NCI-H146 treated with DMSO at 0.1 percent for 48 hours (cell line): ENCODE data around the gene SNX15.
A peak's percentile ranks its signal among the peaks of the same experiment; 100 is the strongest.
"Not testable (repeated sequence)": the region's sequence is repeated elsewhere in the genome, so short reads cannot be mapped to it uniquely, and the experiment has no call there.

Source experiments
- DNase-seq: peaks from one replicate; lab custom pipeline; 2025; ENCODE audit not compliant: unreplicated experiment; lab: John Stamatoyannopoulos, UW

Gene SNX15

GRCh38 chr11:65014726-65015227 is 12.5 kb upstream of the SNX15 start:
- no peak for DNase-seq

GRCh38 chr11:65016705-65017104 is 10.5 kb upstream of the SNX15 start:
- no peak for DNase-seq

DNA sequence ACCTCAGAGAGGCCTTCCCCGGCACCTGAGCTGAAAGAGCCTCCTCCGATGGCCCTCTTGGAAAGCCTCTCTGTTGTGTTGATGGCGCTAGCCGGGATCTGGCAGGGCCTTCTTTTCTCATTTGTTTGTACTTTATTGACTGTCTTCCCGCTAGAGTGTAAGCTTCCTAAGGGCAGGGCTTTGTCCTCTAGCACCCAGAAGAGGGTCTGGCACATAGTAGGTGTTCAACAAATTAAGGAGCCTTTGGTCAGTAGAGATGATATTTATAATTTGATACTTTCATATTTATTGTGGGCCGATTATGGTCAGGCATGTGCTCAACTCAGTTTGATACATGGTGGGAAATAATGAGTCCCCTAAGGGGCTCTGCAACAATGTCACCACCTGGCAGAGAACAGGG is 9.3 kb upstream of the SNX15 start:
- no peak for DNase-seq

- DNase-seq, result no peak
Measured at GRCh38 chr11:65019824-65020223, 7.4 kb upstream of the SNX15 start.

DNA sequence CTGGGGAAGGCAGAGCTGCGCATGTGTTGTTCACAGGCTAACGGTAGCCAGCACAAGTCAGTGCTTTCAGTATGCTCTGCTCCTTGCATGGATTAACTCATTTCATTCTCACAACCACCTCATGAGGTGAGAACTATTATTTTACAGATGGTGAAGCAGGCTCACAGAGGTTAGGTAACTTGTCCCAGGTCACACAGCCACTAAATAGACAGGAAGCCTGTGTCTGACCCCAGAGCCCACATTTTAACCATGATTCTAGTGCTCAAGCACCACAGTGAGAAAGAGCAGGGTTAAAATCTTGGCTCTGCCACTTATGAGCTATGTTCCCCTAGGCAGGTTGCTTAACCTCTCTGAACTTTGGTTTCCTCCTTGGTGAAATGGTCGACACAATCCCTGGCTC is 6.2 kb upstream of the SNX15 start:
- no peak for DNase-seq

DNA sequence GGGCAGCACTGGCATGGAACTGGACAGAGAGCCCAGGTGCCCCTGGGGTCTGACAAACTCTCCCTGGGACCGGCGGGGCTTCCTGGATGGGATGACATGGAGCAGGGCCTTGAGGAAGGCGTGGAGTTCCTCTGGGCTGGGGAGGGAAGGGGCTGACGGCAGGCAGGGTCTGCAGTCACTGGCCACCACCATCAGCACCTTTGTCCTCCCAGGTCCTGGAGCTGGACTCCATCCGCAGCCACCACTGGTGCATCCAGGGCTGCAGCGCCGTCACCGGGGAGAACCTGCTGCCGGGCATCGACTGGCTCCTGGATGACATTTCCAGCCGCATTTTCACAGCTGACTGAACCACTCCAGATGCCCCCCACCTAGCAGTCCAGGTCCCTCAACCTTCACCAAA is 5.7 kb upstream of the SNX15 start:
- DNase-seq, result no peak

DNA sequence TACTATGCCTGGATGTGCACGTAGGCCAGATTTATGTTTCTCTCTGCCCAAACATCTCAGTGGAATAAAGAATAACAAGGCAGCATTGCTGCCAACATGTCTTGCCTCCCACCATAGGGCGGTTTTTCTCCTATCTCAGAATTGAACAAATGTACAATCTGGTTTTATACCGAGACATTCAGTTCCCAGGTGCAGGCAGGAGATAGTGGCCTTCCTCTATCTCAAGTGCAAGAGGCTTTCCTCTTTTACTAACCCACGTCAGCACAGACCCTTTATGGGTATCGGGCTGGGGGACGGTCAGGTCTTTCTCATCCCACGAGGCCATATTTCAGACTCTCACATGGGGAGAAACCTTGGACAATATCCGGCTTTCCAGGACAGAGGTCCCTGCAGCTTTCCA is 3.7 kb upstream of the SNX15 start:
- not testable (repeated sequence) for DNase-seq

GRCh38 chr11:65026810-65027209 is 429 bp upstream of the SNX15 start:
- no peak for DNase-seq

GRCh38 chr11:65032216-65032615 is 5.0 kb downstream of the SNX15 start:
- no peak for DNase-seq

DNA sequence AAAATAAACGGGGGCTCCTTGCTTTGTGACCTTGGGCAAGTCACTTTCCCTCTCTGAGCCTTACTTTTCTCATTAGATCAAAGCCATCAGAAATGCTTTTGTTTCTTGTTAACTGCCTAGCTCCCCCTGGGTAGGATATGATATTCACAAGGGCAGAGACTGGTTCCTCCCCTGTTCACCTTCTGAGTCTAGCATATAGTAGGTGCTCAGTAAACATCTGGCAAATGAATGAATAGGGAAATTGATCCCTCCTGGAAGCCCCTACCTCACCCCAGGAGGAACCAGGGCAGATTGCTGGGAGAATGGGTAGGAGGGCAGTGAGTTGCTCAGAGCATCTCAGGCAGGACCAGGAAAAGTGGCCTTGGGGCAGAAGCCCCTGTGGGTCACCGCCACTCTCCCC is 7.2 kb downstream of the SNX15 start:
- no peak for DNase-seq

- DNase-seq, result no peak
Measured at GRCh38 chr11:65035579-65035978, 8.3 kb downstream of the SNX15 start.

GRCh38 chr11:65036931-65037330 is 9.7 kb downstream of the SNX15 start:
- DNase-seq, result no peak

GRCh38 chr11:65040520-65040846 is 13.2 kb downstream of the SNX15 start:
- no peak for DNase-seq

- DNase-seq, result peak; percentile 92
Measured at GRCh38 chr11:65040847-65041622, 13.8 kb downstream of the SNX15 start, which contains the start of gene SAC3D1. SAC3D1 (plus strand) TSS chr11:65041210; CDS start chr11:65041293, 83 bp downstream.

DNA sequence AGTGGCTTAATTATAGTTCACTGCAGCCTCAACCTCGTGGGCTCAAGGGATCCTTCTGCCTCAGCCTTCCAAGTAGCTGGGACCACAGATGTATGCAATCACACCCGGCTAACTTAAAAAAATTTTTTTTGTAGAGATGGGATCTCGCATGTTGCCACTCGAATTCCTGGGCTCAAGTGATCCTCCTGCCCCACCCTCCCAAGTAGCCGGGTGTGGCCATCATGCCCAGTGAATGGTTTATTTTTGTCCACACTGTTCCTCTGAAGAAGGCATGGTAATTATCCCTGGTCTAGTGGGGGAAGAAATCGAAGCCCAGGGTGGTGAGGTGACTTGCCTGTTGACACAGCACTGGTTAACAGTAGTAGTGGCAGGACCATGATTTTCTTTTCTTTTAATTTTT is 15.7 kb downstream of the SNX15 start:
- no peak for DNase-seq

DNA sequence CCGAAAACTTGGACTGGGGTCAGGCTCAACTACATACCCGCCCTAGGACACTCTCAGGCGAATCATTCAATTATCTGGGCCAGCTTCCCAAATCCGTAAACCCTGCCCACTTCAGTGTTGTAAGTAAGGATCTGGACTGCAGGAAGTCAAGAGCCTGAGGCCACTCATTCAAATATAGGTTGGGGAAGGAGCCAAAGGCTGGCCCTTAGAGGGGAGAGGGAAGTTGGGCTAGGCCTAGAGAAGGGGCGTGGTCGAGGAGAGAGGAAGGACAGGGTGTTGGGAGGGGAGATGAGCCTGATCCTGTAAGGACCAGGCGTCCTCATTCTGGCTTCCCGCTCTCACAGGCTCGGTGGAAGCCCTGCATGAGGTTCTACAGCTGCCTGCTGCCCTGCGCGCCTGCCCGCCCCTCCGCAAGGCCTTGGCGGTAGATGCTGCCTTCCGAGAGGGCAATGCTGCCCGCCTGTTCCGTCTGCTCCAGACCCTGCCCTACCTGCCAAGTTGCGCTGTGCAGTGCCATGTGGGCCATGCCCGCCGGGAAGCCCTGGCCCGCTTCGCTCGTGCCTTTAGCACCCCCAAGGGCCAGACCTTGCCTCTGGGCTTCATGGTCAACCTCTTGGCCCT is 16.8 kb downstream of the SNX15 start:
- no peak for DNase-seq

- DNase-seq, result no peak
Measured at GRCh38 chr11:65045061-65045460, 17.8 kb downstream of the SNX15 start.

- no peak for DNase-seq
Measured at GRCh38 chr11:65045728-65046127, 18.5 kb downstream of the SNX15 start.

DNA sequence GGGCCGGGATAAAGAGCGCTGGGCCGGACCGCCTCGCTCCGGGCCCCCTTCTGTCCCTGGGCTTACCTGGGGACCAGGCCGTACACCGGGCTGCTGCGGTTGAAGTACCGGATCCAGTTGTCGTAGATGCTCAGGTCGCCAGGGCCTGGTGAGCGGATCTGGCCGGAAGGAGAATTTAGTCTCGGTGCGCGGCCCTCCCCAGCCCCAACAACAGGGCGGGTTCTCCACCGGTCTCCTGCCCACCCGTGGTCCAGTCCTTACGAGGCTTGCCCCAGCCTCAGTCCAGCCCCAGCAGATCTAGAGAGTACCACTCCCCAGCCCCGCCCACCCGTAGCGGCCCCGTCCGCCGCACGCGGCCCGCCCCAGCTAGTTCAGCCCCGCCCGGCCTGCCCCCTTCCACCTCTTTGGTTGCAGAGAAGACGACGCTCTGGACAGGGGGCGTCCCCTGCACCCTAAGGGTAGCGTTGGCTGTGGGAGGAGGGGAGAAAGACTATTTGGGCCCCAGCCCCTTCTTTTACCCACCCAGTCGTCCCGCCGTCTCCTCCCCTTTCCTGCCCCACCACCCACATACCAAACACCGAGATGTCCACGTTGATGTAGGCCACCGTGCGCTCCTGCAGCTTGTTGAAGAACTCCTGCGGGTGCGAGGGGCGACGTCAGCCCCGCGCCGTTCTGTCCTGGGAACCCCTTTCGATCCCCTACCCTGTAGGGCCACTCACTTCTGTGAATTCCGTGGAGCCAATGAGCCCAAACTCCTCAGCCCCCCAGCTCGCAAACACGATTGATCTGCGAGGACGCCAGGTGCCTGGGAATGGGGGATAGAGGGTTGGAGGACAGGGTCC is 20.6 kb downstream of the SNX15 start:
- DNase-seq, result no peak

DNA sequence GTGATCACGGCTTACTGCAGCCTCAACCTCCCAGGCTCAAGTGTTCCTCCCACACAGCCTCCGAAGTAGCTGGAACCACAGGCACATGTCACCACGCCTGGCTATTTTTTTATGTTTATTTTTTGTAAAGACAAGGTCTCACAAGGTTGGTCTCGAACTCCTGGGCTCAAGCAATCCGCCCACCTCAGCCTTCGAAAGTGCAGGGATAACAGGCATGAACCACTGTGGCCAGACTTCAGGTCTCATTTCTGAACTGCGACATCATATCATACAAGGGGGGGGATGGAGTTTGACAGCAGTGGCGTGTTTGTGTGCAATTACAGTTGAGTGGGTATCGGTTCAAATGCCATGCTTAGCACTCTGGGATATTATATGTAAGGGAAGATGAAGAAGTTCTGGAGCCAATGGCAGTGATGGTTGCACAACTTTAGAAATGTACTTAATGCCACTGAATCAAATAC is 24.2 kb downstream of the SNX15 start:
- DNase-seq, result no peak

DNA sequence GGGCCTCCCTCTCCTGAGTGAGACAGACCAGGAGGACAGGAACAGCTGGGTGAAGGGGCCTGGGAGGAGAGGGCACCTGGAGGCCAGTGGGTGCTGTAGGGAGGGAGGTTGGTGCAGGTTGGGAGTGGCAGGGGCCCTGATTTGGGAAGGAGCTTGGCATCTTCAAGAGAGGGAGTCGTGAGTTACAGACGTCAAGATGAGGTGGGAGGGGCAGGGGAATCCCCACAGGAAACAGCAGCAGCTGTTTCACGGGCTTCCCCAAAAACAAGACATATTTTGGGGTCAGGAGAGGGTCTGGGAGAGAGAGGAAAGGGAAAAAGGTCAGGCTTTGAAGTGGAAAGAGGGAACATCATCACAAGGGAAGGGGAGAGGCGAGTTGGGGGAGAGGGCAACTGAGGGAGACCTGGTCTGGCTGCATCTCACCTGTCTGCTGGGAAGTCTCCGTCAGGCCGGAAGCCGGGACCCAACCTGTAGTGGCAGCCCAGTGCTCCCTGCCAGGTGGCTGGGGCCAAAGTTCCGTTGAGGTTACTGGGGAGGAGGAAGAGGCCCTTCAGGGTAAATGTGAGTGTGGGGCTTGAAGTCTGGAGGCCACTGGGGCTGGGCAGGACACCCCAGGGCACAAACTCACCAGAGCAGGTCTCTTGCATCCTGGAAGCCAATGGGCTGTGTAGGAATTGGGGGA is 26.7 kb downstream of the SNX15 start:
- no peak for DNase-seq
